Astrocyte (in vitro differentiated cells and primary cell): ENCODE data around the gene AMIGO3.

Experiments
- CTCF ChIP-seq: IDR thresholded peaks from 2 replicates; pipeline ENCODE4 v1.5.1; 2011; ENCODE audit warnings: low read depth, mild to moderate bottlenecking, inconsistent platforms, low read length, moderate library complexity; ENCODE audit not compliant: insufficient read depth
- EZH2 ChIP-seq: IDR thresholded peaks from 2 replicates; pipeline ENCODE4 v1.6.1; 2012; ENCODE audit warnings: mild to moderate bottlenecking, low read length, inconsistent platforms; ENCODE audit not compliant: insufficient read depth

DNA sequence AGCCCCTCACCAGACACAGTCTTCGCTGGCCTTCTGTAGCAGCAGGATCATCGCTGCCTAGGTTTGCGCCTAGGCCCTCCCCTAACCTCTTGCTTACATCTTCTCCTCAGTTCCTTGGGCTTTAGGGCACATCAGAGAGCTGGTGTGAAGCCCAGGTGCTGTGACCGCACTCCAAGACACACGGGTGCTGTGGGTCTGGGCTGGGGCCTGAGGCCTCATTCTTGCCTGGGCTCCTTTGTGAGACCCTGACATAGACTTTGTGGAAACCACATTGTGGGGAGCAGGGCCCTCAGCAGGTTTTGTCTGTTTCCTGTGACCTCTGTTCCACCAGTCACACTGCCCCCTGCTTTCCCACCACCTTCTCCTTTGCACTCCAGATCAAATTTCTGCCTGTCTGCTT lies 8.0 kb downstream of the AMIGO3 start:
- TF ChIP-seq CTCF (no peak), EZH2 (no peak)
